NCI-H1048 (cell line): ENCODE measurements around the gene ATP2A3.
"Not testable (repeated sequence)": the region's sequence is repeated elsewhere in the genome, so short reads cannot be mapped to it uniquely, and the experiment has no call there.

Experiments
- DNase-seq: peaks from one replicate; lab custom pipeline; 2025; lab: John Stamatoyannopoulos, UW

ATP2A3 gene

GRCh38 chr17:3991699-3992098, 27.5 kb upstream of the ATP2A3 start:
- not testable (repeated sequence) for DNase-seq

GRCh38 chr17:3990386-3991127, 26.3 kb upstream of the ATP2A3 start:
- no peak for DNase-seq

GRCh38 chr17:3989041-3989886, 25.0 kb upstream of the ATP2A3 start:
- no peak for DNase-seq

- DNase-seq, result no peak
Observed at GRCh38 chr17:3988297-3989040, 24.2 kb upstream of the ATP2A3 start.

- DNase-seq, result no peak
Observed at GRCh38 chr17:3986939-3987335, 22.7 kb upstream of the ATP2A3 start.

GRCh38 chr17:3986270-3986938, 22.2 kb upstream of the ATP2A3 start:
- DNase-seq, result no peak

GRCh38 chr17:3985846-3986245, 21.6 kb upstream of the ATP2A3 start:
- DNase-seq, result no peak

- DNase-seq, result no peak
Observed at GRCh38 chr17:3983606-3984484, 19.6 kb upstream of the ATP2A3 start.

GRCh38 chr17:3982541-3983017, 18.3 kb upstream of the ATP2A3 start:
- DNase-seq, result no peak

GRCh38 chr17:3982113-3982512, 17.9 kb upstream of the ATP2A3 start:
- no peak for DNase-seq

GRCh38 chr17:3981455-3981854, 17.2 kb upstream of the ATP2A3 start:
- DNase-seq, result no peak

- DNase-seq, result no peak
Observed at GRCh38 chr17:3980381-3981014, 16.3 kb upstream of the ATP2A3 start.

GRCh38 chr17:3979290-3979611, 15.0 kb upstream of the ATP2A3 start:
- DNase-seq, result no peak

- DNase-seq, result no peak
Observed at GRCh38 chr17:3978421-3979289, 14.4 kb upstream of the ATP2A3 start.

GRCh38 chr17:3977387-3977786, 13.2 kb upstream of the ATP2A3 start:
- DNase-seq, result no peak

GRCh38 chr17:3976675-3977171, 12.5 kb upstream of the ATP2A3 start:
- no peak for DNase-seq

- no peak for DNase-seq
Observed at GRCh38 chr17:3974980-3975379, 10.7 kb upstream of the ATP2A3 start.

GRCh38 chr17:3974138-3974687, 10.0 kb upstream of the ATP2A3 start:
- DNase-seq, result no peak

GRCh38 chr17:3973495-3974137, 9.4 kb upstream of the ATP2A3 start:
- no peak for DNase-seq
